GM10847 (cell line): ENCODE data around the gene CDK9.
A peak's percentile ranks its signal among the peaks of the same experiment; 100 is the strongest.

Experiments
- POLR2A ChIP-seq: IDR thresholded peaks from 2 replicates; pipeline ENCODE4 v1.6.1; 2011; ENCODE audit not compliant: insufficient read length; ENCODE audit errors: extremely low read depth

CDK9 gene

DNA sequence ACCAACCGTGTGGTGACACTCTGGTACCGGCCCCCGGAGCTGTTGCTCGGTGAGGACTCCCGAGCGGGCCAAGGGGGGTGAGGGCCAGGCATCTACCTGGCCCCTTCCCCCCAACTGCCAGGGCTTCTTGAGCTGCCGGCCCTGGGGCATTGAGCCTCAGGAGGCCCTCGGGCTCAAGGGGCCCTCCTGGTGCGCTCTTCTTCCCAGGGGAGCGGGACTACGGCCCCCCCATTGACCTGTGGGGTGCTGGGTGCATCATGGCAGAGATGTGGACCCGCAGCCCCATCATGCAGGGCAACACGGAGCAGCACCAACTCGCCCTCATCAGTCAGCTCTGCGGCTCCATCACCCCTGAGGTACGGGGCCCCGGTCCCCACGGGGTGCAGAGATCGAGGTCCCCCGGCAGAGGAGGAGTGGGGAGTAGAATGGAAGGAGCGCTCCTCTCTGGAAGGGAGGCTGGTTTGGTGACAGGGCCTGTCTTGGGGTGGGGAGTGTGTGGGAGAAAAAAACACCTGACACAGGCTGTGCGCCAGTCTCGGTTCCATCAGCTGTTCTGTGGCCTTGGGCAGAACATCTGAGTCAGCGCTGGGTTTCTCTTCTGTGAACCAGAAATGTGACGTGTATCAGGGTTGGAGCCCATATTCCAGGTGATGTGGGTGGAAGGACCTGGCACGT is 2.6 kb downstream of the CDK9 start:
- TF ChIP-seq POLR2A: no peak

DNA sequence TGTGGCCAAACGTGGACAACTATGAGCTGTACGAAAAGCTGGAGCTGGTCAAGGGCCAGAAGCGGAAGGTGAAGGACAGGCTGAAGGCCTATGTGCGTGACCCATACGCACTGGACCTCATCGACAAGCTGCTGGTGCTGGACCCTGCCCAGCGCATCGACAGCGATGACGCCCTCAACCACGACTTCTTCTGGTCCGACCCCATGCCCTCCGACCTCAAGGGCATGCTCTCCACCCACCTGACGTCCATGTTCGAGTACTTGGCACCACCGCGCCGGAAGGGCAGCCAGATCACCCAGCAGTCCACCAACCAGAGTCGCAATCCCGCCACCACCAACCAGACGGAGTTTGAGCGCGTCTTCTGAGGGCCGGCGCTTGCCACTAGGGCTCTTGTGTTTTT is 3.3 kb downstream of the CDK9 start:
- no peak for TF ChIP-seq POLR2A

DNA sequence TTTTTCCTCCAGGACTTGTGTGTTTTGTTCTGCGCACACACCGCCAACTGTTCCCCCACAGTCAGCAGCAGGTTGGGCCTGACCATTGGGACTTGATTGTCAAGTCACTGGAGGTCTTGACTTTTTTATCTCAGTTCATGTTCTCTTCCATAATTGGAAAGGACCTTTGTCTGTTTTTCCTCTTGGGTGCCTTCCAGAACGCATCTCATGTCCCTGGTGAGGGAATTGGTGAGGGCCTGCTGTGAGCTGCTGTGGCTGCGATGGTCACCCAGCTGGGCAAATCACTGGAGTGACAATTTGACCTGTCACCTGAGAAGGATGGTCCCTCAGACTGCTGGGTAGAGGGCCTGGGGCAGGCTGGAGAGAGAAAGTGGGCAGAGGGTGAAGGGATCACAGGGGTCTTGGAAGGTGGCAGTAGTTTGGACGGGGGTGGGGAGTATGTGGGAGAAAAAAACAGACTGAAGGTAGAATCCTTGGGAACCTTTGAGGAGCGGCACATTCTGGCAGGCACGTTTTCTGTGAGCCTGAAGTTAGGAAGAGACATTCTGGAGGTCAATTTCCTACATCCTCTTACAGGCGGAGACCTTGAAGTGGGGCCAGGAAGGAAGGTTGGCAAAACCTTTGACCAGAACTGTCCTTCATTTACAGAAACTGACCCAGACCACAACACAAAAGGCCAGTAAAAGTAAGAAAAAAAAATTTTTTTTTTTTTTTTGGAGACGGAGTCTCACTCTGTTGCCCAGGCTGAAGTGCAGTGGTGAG is 4.4 kb downstream of the CDK9 start:
- no peak for TF ChIP-seq POLR2A

DNA sequence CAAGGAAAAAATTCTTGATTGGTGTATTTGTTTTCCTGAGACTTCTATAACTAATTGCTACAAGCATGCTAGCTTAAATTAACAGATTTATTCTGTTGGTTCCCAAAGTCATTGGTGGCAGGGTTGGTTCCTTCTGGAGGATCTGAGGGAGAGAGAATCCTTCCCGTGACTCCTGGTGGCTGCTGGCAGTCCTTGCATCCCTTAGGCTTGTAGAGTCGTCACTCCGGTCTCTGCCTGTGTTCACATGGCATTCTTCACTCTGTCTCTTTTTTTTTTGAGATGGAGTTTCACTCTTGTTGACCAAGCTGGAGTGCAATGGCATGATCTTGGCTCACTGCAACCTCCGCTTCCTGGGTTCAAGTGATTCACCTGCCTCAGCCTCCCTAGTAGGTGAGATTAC is 5.3 kb downstream of the CDK9 start:
- TF ChIP-seq POLR2A: no peak

DNA sequence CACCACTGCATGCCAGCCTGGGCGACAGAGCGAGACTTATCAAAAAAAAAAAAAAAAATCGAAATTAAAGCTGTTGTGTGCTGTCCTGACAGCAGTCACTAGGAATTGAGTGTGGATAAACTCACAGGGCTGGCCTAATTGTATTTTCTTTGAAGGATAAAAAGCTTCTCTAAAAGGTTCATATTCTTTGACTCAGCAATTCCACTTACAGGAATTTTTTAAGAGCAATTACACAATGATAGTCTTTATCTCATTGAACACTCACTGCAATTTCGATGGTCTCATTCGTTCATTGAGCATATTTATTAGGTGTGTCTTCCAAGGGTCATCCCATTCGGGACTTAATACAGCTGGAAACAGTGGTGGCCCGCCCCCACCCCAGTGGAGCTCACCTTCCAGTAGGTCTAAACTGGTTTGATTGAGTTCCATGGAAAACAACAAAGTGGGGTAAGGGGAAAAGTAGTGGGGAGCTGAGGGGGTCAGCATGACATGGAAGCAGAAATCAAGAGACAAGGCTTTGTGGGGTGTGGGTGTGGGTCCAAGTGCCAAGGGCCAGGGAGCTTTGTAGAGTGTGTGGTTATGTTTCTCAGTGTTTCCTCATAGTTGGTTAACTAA is 6.7 kb downstream of the CDK9 start:
- no peak for TF ChIP-seq POLR2A

DNA sequence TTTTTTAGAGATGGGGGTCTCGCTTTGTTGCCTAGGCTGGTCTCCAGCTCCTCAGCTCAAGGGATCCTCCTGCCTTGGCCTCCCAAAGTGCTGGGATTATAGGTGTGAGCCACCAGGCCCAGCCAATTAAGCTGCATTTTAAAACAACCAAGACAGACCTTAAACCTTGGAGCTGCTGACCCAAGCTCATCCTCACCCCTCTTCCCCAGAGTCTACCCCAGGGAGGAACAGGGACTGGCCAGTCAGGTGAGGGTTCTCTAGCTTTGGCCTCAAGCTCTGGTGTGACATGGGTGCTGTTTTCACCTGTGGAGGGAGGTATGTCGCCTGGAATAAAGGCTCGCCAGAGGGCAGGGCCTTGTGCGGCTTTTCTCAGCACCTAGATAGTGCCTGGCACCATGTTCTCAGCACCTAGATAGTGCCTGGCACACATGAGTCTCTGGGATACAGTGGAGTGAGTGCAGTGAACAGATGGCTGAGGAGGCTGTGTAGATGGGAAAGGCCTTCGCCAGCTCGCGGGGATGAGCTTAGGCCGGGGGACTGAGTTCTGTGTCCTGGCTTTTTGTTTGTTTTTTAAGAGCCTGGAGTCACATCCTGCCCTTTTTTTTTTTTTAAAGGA is 7.4 kb downstream of the CDK9 start:
- no peak for TF ChIP-seq POLR2A

DNA sequence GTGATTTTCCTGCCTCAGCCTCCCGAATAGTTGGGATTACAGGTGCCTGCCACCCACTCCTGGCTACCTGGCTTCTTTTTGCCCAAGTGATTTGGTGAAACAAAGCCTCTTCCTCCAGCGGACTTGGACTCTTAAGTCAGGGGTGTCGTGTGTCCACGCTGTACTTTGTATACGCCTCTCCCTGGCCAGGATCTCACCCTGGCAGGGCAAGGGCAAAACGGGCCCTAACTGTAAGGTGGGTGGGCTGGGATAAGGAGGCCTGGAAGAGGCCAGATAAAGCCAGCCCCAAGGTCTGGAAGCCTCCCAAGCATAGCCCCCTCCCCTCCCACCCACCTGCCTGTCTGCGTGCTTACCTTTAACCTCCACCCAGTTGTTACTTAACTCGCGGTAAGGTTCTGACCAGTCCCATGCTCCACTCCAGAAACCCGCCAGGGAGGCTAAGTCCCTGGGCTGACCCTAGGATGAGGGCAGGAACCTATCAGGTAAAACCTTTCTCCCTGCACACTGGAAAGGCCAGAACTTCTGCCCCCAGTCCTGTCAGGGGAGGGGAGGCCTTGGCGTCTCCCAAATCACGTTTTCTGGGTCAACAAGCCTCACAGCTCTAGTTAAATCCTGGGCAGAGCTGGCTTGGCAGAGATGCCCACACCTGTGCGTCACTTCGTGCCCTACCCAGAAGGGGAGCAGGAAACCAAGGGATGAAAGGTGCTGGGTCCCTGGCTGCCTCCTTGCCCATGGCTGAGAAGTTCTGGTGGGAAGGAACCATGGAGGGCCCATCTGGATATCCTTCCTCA is 8.4 kb downstream of the CDK9 start:
- no peak for TF ChIP-seq POLR2A

DNA sequence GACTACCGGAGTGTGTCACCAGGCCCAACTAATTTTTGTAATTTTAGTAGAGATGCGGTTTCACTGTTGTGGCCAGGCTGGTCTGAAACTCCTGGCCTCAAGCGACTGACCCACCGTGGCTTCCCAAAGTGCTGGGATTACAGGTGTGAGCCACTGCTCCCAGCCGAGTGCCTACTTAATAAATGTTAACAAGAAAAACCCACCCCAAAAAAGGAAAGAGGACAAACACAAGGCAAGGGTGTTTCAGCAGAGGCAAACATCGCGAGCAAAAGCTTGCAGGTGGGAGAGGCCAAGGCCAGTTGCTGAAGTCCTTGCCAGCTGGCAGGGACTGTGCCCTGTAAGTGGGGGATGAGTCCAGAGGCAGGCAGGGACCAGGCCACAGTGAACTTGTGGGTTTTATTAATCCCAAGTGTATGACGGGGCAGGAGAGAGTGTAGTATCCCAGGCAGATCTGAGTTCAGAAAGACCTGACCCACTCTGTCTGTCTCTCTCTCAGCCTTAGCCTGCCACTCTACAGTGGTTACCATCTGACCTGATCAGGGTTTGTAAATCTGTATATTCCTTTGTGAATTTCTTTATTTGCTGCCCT is 10.5 kb downstream of the CDK9 start:
- TF ChIP-seq POLR2A: no peak

DNA sequence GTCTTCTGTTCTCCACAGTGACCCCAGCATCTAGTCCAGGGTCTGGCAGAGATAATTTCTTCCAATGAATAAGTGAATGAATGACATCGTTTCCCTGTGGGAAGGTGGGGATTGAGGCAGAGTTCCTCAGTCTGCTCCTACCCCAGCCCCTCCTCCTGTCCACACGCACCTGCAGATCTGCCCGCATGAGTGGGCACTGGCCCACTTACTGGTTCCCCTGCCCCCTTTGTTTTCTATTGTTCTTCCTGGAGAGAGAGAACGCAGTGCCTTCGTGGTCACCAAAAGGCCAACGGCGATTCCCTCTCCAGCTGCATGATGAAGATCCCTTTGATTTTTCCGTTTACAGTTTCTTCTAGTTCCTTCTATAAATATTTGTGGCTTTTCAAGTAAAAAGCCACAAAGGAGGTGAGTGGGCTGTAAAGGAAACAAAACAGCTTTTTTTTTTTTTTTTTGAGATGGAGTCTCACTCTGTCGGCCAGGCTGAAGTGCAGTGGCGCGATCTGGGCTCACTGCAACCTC is 11.1 kb downstream of the CDK9 start:
- TF ChIP-seq POLR2A: no peak

DNA sequence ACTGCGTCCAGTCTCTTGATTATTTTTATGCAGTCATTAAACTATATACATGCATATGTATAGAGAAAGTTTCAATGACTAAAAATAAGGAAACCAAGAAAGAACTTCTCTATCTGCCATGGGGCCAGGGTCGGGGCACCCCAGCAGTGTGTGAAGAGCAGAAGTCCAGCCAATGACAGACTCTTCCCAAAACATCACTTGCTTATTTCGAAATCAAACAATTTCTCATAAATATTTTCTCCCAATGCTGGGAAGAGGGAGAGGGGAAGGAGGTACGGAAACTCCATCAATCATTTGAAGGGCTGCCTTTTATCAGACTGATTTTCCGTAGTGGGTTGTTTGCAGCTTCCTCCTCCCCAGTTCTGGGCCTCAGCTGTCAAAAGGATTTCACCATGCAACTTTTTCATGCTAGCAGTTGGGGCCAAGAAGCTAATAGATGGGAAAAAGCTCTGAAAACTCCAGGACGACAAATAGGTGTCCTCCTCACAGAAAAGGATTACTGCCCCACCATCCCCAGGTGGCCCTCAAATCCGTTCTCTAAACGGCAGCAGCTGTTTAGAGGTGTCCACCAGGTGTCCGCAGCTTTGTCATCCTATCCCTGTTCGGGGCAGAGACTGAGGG is 16.2 kb downstream of the CDK9 start:
- TF ChIP-seq POLR2A: no peak

DNA sequence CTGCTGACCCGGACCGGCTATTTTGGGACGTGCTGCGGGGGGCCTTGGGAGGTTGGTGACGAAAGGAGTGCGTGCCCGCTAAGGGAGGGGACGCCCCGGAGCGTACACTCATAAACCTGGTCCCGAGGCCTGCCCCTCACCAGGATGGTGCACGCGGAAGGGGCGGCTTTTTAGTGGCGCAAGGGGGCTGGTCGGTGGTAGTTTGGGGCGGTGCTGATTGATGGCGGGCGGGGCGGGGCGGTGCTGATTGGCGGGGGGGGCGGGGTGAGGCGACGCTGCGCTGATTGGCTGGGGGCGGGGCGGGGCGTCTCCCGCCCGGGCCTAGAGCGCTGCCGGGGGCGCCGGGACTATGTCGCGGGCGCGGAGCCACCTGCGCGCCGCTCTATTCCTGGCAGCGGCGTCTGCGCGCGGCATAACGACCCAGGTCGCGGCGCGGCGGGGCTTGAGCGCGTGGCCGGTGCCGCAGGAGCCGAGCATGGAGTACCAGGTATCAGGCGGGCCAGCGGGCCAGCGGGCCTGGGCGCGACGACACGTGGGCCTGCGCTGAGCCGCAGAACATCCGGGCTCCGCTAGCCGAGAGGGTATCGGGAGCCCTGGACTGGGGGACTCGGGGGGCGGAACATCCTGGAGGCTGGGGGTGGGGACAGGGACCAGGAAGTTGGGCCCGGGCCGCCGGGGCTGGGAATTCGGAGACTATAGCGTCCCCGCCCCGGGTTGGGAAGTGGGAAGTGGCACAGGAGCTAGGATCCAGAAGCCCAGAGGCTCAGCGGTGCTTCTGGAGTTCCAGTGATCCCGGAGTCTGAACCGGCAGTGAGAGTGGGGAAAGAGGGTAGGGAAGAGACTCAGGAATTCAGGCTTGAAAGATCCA is 17.0 kb downstream of the CDK9 start, which contains the start of gene FPGS:
Gene FPGS, plus strand, starts transcription at position 307 of the 868 bp plus-strand sequence. Its CDS starts 43 bp downstream, at position 350.
- TF ChIP-seq POLR2A: peak; percentile 92

DNA sequence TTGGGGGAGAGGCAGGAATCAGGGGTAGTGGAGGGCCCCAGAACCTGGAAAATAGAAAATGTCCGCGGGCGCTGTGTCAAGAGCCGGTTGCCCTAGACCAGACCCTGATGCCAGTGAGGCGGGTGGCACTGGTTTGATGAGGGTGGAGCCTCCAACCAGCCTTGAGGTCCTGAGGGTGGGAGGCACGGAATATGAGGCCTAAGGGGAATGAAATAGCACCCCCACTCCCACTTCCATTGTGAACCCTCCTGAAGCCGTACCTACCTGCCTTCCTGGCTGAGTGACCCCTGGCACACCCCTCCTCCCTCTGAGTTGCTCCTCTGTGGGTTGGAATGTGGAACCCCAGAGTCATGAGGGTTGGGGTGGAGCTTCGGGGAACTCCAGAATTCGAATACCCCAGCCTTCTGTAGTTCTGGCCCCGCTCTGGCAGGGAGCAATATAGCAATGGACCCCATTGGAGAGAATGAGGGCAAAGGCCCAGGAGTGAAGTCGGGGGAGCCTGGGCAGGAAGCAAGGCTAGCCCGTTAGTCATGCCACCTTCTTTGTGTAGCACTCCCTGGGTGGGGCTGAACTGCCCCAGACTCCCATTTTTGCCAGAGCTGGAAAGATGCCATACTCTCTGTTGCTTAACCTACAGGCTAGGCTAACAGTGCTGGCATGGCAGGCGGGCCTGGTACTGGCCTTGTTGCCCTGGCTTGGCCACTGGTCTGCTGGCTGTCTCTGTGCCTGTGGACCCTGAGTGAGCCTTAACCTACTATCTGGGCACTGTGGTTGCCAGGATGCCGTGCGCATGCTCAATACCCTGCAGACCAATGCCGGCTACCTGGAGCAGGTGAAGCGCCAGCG is 17.9 kb downstream of the CDK9 start:
- no peak for TF ChIP-seq POLR2A
